ENCODE data around the gene GPR149. TPM values are rescaled to one million over a fixed set of nuclear protein-coding genes. Genes with fewer than 3 reads are reported as not detected.

Gene GPR149
- total and polyA plus RNA-seq, 10 of the 15 experiments (the other 5 are each of a cell fraction or from before 2014, with no cell fraction given) = not detected

- CTCF ChIA-PET = interaction anchor here (0.7 to 2.5 kb wide), 5 partner anchors 10 to 1142 kb away, joined by 3 to 8 read pairs (median 4); partner anchors contain the start of gene DHX36
- no peaks in the 10 kb centered on the region for H3K79me2 ChIP-seq (ENCODE audit: control insufficient read depth, insufficient read depth, low read length)
- peak; percentile 13 for FAIRE-seq
- H3K9me3 ChIP-seq (replicated peaks; ENCODE audit: control insufficient read depth, insufficient read depth, low read length) = no peaks in the 10 kb centered on the region
- H3K4me1 ChIP-seq (ENCODE audit: control insufficient read depth, insufficient read depth, low read length) = no peaks in the 10 kb centered on the region
- no peak for DNase-seq (ENCODE audit: low read depth, low spot score)
- no peaks in the 10 kb centered on the region for H4K20me1 ChIP-seq (ENCODE audit: control insufficient read depth, insufficient read depth)
- RAD21 ChIA-PET (ENCODE audit: unreplicated experiment) = interaction anchor here (0.6 kb wide), 1 partner anchor 1338 kb away, joined by 4 read pairs; no protein-coding TSS in a partner anchor
- no peak overlapping the region for H3K9ac ChIP-seq (ENCODE audit: control insufficient read depth, insufficient read depth, low read length)
- in situ Hi-C loops (cut with MboI) = no loop called here
- no peak for TF ChIP-seq HDGF (IDR thresholded peaks at IDR 0.05)
- no peak for TF ChIP-seq CBX5 (IDR thresholded peaks at IDR 0.05; ENCODE audit: low read depth)
- TF ChIP-seq SKIL (IDR thresholded peaks at IDR 0.05; ENCODE audit: low read depth, poor library complexity, severe bottlenecking) = no peak
- peak; percentile 53 for TF ChIP-seq RAD21 (IDR thresholded peaks at IDR 0.05; ENCODE audit: insufficient read depth, low read depth, low read length)
- no peak for TF ChIP-seq RCOR1 (conservative IDR thresholded peaks at IDR 0.05; ENCODE audit: low read depth, low read length)
- TF ChIP-seq PKNOX1 (IDR thresholded peaks at IDR 0.05) = 0 out of 2 replicates have a peak, but pooled peaks have one; percentile 30
- TF ChIP-seq SMC3 (IDR thresholded peaks at IDR 0.05; ENCODE audit: borderline replicate concordance, low read length) = peak; percentile 58; the same call in 1 of the 2 replicates
- no peak for TF ChIP-seq SPI1 (IDR thresholded peaks at IDR 0.05; ENCODE audit: borderline replicate concordance, insufficient read depth, low read depth, low read length)
- no peak for TF ChIP-seq MYC (IDR thresholded peaks at IDR 0.05; ENCODE audit: insufficient read depth, insufficient read length, insufficient replicate concordance, low read length, severe bottlenecking)
- TF ChIP-seq CTCF (IDR thresholded peaks at IDR 0.05 in 2 of 3, conservative IDR thresholded peaks at IDR 0.05 in 1 of 3; ENCODE audit: control insufficient read depth in 2 of 3, extremely low read depth in 1 of 3, insufficient read depth in 1 of 3, low read depth in 3 of 3, low read length in 3 of 3) = peak; percentile 33 to 47 (median 47); a peak in 2 of 6 replicates
- TF ChIP-seq BCL3 (IDR thresholded peaks at IDR 0.05; ENCODE audit: borderline replicate concordance, insufficient read depth, low read depth, low read length, poor library complexity, severe bottlenecking) = no peak
- SMC1A ChIA-PET (ENCODE audit: uncharacterized antibody, unreplicated experiment) = interaction anchor here (1.5 kb wide), 1 partner anchor 220 kb away, joined by 3 read pairs; no protein-coding TSS in a partner anchor
- H3K4me2 ChIP-seq (ENCODE audit: control insufficient read depth, insufficient read depth) = no peak overlapping the region
- intact Hi-C loops (cut with micrococcal nuclease; ENCODE audit: unreplicated experiment) = loop anchor here (5.0 to 10.0 kb wide), 2 partner anchors 420 to 987 kb away; no protein-coding TSS in a partner anchor
- H3K27me3 ChIP-seq (replicated peaks in 1 of 2; ENCODE audit: control insufficient read depth in 2 of 2, insufficient read depth in 2 of 2, low read length in 1 of 2) = no peaks in the 10 kb centered on the region; a peak in 1 of 4 replicates
- POLR2A ChIA-PET = no interaction called here
- H3K27ac ChIP-seq (ENCODE audit: control insufficient read depth, insufficient read depth) = no peak overlapping the region
- no peak overlapping the region for H2AFZ ChIP-seq (ENCODE audit: control insufficient read depth, low read depth, low read length)
- WGBS (ENCODE audit: insufficient coverage, insufficient replicate concordance, low lambda C conversion rate, missing lambda C conversion rate) = 0% methylated on average over 3 of the region's 3 CpGs
- H3K36me3 ChIP-seq (ENCODE audit: control insufficient read depth in 2 of 2, insufficient read depth in 2 of 2, low read length in 1 of 2) = no peaks in the 10 kb centered on the region
- BruUV-seq (replicated peaks) = no TSS peak
- H3K4me3 ChIP-seq = no peak overlapping the region
- ATAC-seq = peak; percentile 61; the same call in 2 of the 3 replicates
Observed at GRCh38 chr3:154334973-154335420, 95.0 kb downstream of the GPR149 start.
